ENCODE measurements around the gene CCDC138. TPM values are rescaled to one million over a fixed set of nuclear protein-coding genes. Genes with fewer than 3 reads are reported as not detected.

Gene CCDC138
- total RNA-seq, 1 donor from 2014 or later, result 6.1 TPM

GRCh38 chr2:108923736-108924579 is 137.4 kb downstream of the CCDC138 start:
- Histone ChIP-seq H4K20me1 (ENCODE audit: insufficient read depth, low read length) (peaks cover 3% of the 10 kb centered on the region), H3K9ac (ENCODE audit: low read length) (no peak overlapping the region), H3K4me1 (ENCODE audit: insufficient read depth, low read length) (peaks cover 6% of the 10 kb centered on the region), H3K27ac (ENCODE audit: low read depth, low read length) (no peak overlapping the region), H3K4me2 (ENCODE audit: low read length) (no peak overlapping the region), H3K9me3 (ENCODE audit: insufficient read depth, low read depth, low read length) (no peaks in the 10 kb centered on the region), H3K4me3 (ENCODE audit: insufficient read depth, low read depth, low read length) (no peak overlapping the region), H3K79me2 (ENCODE audit: insufficient read depth, low read length) (no peaks in the 10 kb centered on the region), H3K27me3 (ENCODE audit: insufficient read depth, low read length) (peaks cover 6% of the 10 kb centered on the region), H2AFZ (ENCODE audit: low read depth, low read length) (no peak overlapping the region), H3K36me3 (ENCODE audit: insufficient read depth, low read length) (no peaks in the 10 kb centered on the region)
- FAIRE-seq (no peak), DNase-seq (ENCODE audit: low read depth) (no peak)
- Mint-ChIP-seq H3K27ac (ENCODE audit: unreplicated experiment) (no peak overlapping the region), H3K4me1 (ENCODE audit: low read depth, unreplicated experiment) (no peaks in the 10 kb centered on the region), H3K4me3 (ENCODE audit: unreplicated experiment) (no peak overlapping the region), H3K36me3 (ENCODE audit: low read depth, unreplicated experiment) (no peaks in the 10 kb centered on the region), H3K9me3 (ENCODE audit: unreplicated experiment) (no peaks in the 10 kb centered on the region), H3K27me3 (ENCODE audit: low read depth, unreplicated experiment) (peaks cover 72% of the 10 kb centered on the region)
- TF ChIP-seq CTCF (IDR thresholded peaks at IDR 0.05; ENCODE audit: insufficient read depth, low read depth, low read length), result no peak
- TF ChIP-seq EZH2 (IDR thresholded peaks at IDR 0.05; ENCODE audit: insufficient read depth, low read length), result no peak

DNA sequence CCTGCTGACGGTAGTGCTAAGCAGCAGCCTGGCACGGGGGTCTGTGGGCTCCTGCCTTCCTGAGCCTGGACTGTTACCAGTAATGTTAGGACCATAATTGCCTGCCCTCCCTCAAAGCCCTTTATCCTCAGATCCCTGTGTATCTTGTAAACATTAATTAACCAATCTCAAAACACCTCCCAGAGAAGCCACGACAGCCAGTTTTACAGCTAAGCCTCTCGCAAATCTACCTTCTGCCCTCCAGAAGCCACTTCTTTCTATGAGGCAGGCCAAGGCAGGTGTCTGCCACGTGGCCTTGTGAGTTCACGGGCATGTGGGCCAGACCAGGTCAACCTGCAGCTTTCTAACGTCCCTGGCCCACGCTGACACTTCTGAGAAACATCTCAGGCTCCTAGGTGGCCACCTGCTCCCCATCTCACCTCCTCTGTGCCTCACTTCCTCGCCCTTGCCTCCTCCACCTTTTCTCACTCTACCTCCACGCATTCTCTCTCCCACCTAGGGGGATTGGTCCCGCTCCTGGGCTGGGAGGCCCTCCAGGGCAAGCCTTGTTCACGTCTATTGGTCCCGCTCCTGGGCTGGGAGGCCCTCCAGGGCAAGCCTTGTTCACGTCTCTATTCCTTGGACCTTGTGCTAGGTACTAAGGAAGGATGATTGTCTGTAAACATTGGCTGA is 138.1 kb downstream of the CCDC138 start:
- no peaks in the 10 kb centered on the region for H3K9me3 Mint-ChIP-seq (ENCODE audit: unreplicated experiment)
- Histone ChIP-seq H4K20me1 (ENCODE audit: insufficient read depth, low read length) (peaks cover 3% of the 10 kb centered on the region), H3K4me1 (ENCODE audit: insufficient read depth, low read length) (peaks cover 6% of the 10 kb centered on the region), H2AFZ (ENCODE audit: low read depth, low read length) (no peak overlapping the region), H3K9ac (ENCODE audit: low read length) (no peak overlapping the region), H3K79me2 (ENCODE audit: insufficient read depth, low read length) (no peaks in the 10 kb centered on the region), H3K36me3 (ENCODE audit: insufficient read depth, low read length) (no peaks in the 10 kb centered on the region), H3K27me3 (ENCODE audit: insufficient read depth, low read length) (peaks cover 11% of the 10 kb centered on the region), H3K9me3 (ENCODE audit: insufficient read depth, low read depth, low read length) (no peaks in the 10 kb centered on the region), H3K27ac (ENCODE audit: low read depth, low read length) (no peak overlapping the region), H3K4me2 (ENCODE audit: low read length) (no peak overlapping the region), H3K4me3 (ENCODE audit: insufficient read depth, low read depth, low read length) (no peak overlapping the region)
- H3K27ac Mint-ChIP-seq (ENCODE audit: unreplicated experiment), result no peak overlapping the region
- H3K4me3 Mint-ChIP-seq (ENCODE audit: unreplicated experiment), result no peak overlapping the region
- peaks cover 73% of the 10 kb centered on the region for H3K27me3 Mint-ChIP-seq (ENCODE audit: low read depth, unreplicated experiment)
- no peaks in the 10 kb centered on the region for H3K36me3 Mint-ChIP-seq (ENCODE audit: low read depth, unreplicated experiment)
- H3K4me1 Mint-ChIP-seq (ENCODE audit: low read depth, unreplicated experiment), result no peaks in the 10 kb centered on the region
- no peak for TF ChIP-seq EZH2 (IDR thresholded peaks at IDR 0.05; ENCODE audit: insufficient read depth, low read length)
- no peak for TF ChIP-seq CTCF (IDR thresholded peaks at IDR 0.05; ENCODE audit: insufficient read depth, low read depth, low read length)
- FAIRE-seq (no peak), DNase-seq (ENCODE audit: low read depth) (no peak)

Data from astrocyte (in vitro differentiated cells and primary cell).